ENCODE measurements around the gene ENTPD2. TPM values are rescaled to one million over a fixed set of nuclear protein-coding genes. Genes with fewer than 3 reads are reported as not detected.

Gene ENTPD2
- total RNA-seq, 4 donors from 2014 or later = 5.0 to 53.8 (median 28.9) TPM

DNA sequence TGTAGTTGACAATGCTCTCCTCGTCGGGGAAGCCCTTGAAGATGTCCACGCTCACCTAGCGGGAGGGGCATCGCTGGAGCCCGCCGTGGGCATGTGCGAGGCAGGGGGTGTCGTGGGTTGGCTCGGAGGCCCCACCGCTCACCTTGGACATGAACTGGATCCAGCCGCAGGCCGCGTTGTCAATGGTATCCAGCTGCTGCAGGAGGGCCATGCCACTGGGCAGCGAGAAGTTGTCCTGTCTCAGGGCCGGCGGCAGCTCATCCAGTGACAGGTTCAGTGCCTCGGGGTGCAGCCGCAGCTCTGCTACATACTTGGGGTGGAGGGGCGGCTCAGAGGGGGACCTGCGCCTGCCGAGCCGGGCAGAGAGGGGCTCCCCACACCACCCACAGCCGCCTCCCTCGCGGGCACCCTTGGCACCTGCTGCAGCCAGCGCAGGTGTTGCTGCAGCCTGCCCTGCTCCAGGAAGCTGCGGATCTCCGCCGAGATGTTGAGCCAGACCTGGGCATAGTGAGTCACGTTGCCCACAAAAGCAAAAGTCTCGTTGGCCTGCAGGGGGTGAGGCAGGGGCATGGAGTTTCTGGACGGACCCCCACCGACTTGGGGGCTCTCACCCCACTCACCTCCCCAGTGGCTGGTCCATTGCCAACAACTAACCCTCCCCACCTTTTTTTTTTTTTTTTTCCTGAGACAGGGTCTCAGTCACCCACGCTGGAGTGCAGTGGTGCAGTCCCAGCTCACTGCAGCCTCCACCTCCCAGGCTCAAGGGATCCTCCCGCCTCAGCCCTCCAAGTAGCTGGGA lies 34.9 kb downstream of the ENTPD2 start:
- Histone ChIP-seq H3K36me3 (peaks cover 0 to 37% (median 0%) of the 10 kb centered on the region in 3 donors), H3K9me3 (no peaks in the 10 kb centered on the region), H3K4me1 (peaks cover 0 to 22% (median 4%) of the 10 kb centered on the region in 4 donors), H3K27me3 (no peaks in the 10 kb centered on the region), H3K27ac (no peak overlapping the region), H3K4me3 (no peak overlapping the region)
- TF ChIP-seq CTCF (IDR thresholded peaks at IDR 0.05) (no peak), POLR2A (IDR thresholded peaks at IDR 0.05) (no peak)
- no peak for DNase-seq

DNA sequence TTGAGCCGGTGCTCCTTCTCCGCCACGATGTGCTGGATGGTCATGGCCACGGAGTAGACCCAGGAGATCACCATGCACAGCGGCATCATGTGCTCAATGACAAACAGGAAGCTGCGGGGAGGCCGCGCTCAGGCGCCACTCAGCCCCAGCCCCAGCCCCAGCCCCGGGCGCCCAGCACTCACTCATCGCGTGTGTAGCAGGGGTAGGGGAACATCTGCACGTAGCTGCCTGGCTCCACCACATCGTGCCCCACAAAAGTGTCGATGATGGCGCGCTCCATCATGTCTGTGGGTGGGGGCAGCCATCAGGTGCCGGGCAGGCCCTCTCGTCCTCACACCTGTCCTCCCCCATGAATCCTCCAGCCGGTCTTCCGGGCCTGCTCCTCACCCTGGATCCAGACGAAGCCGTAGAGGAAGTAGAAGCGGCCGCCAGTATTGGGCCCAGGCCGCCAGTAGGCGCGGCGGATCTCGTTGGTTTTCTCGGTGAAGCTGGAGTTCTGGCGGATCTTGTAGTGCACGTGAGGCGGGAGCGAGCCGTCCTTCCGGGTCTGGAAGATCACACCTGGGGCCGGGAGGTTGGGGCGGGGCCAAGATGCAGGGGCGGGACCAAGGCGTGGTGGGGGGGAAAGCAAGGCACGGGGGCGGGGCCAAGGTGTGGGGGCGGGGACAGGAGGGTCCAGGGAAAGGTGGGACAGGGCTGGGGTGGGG lies 35.9 kb downstream of the ENTPD2 start:
- Histone ChIP-seq H3K27ac (no peak overlapping the region), H3K27me3 (no peaks in the 10 kb centered on the region), H3K36me3 (peaks cover 0 to 37% (median 0%) of the 10 kb centered on the region in 3 donors), H3K4me1 (peaks cover 0 to 13% (median 2%) of the 10 kb centered on the region in 4 donors), H3K9me3 (no peaks in the 10 kb centered on the region), H3K4me3 (no peak overlapping the region)
- no peak for DNase-seq
- TF ChIP-seq POLR2A (IDR thresholded peaks at IDR 0.05) (no peak), CTCF (IDR thresholded peaks at IDR 0.05) (no peak)

DNA sequence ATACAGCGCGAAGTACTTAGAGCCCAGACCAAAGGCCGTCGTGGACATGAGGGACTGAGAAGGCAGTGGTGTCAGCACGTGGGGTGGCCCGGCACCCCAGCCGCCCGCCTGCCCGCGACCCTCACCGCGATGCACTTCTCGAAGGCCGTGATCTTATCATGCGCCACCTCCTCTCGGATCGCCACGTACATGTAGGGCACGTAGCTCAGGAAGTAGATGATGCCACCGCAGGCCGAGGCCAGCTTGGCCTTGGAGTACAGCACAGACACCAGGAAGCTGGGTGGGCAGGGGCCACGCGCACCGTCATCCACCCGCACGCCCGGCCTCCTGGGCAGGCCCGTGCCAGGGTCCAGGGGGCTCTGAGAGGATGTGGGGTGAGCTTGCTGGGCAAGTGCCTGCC lies 36.8 kb downstream of the ENTPD2 start:
- Histone ChIP-seq H3K27me3 (no peaks in the 10 kb centered on the region), H3K9me3 (no peaks in the 10 kb centered on the region), H3K4me3 (no peak overlapping the region), H3K27ac (no peak overlapping the region), H3K36me3 (peaks cover 0 to 44% (median 0%) of the 10 kb centered on the region in 3 donors), H3K4me1 (peaks cover 0 to 6% (median 0%) of the 10 kb centered on the region in 4 donors)
- DNase-seq = no peak
- TF ChIP-seq POLR2A (IDR thresholded peaks at IDR 0.05) (no peak), CTCF (IDR thresholded peaks at IDR 0.05) (no peak)

DNA sequence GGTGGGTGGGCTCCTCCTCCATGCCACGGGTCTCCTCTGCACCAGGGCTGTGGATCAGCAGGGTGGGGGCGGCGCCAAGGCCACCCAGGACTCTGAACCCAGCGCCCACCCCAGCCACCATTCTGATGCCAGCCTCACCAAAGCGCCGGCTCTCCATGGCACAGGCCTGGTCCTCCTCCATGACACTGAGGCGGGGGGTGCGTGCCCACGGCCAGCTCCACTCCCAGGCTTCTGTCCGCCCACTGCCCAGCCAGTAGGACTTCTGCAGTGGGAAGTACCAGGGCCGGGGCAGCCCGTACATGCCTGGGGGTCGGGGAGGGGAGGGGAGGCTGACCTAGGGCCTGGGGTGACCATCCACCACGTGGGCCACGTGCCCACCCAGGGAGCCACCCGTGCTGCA lies 37.4 kb downstream of the ENTPD2 start:
- H3K4me3 ChIP-seq = no peak overlapping the region
- no peaks in the 10 kb centered on the region for H3K27me3 ChIP-seq
- TF ChIP-seq POLR2A (IDR thresholded peaks at IDR 0.05) = no peak
- no peak for TF ChIP-seq CTCF (IDR thresholded peaks at IDR 0.05)
- H3K9me3 ChIP-seq = no peaks in the 10 kb centered on the region
- H3K27ac ChIP-seq = no peak overlapping the region
- H3K4me1 ChIP-seq = peaks cover 0 to 2% (median 0%) of the 10 kb centered on the region in 4 donors
- H3K36me3 ChIP-seq = peaks cover 0 to 51% (median 0%) of the 10 kb centered on the region in 3 donors
- no peak for DNase-seq

DNA sequence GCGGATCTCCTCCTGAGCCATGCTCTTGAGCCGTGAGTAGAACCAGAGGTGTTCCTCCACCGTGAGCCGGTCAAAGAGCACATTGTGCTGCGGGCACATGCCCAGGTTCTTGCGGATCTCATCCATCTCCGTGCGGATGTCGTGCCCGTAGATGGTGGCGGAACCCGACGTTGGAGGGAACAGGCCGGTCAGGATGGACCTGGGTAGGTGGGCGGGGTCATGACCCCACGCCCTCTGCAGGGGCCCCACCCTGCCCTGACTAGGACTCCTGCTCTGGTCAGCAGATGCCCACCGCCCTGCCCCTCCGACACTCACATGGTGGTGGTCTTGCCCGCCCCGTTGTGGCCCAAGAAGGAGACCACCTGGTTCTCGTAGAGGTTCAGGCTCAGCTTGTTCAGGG lies 37.9 kb downstream of the ENTPD2 start:
- no peaks in the 10 kb centered on the region for H3K9me3 ChIP-seq
- no peak overlapping the region for H3K4me3 ChIP-seq
- H3K4me1 ChIP-seq = no peaks in the 10 kb centered on the region
- no peaks in the 10 kb centered on the region for H3K27me3 ChIP-seq
- DNase-seq = no peak
- no peak overlapping the region for H3K27ac ChIP-seq
- TF ChIP-seq POLR2A (IDR thresholded peaks at IDR 0.05) (no peak), CTCF (IDR thresholded peaks at IDR 0.05) (no peak)
- peaks cover 0 to 55% (median 0%) of the 10 kb centered on the region in 3 donors for H3K36me3 ChIP-seq
